CD14-positive monocyte (primary cell): ENCODE data around the gene BTBD19. TPM values are rescaled to one million over a fixed set of nuclear protein-coding genes. Genes with fewer than 3 reads are reported as not detected.

Experiments
- DNase-seq, 3 donors: peaks; one replicate each; pipeline ENCODE4 v3.0.0-alpha.2; 2011 to 2022
- H2AFZ ChIP-seq: 2 replicates; pipeline ENCODE4 v1.6.0; 2012; ENCODE audit warnings: mild to moderate bottlenecking, low read depth, low read length, inconsistent platforms; ENCODE audit not compliant: insufficient read depth, poor library complexity, severe bottlenecking
- H3K27ac ChIP-seq, 2 donors: 1 replicate in 1 of 2; 2 replicates in 1 of 2; pipeline ENCODE4 v1.5.1; 2012 to 2013; ENCODE audit warnings: low read length in 2 of 2, control low read depth in 1 of 2, inconsistent platforms in 1 of 2, low read depth in 1 of 2, mild to moderate bottlenecking in 1 of 2
- H3K27me3 ChIP-seq, 2 donors: one replicate each; pipeline versions ENCODE4 v1.6.0 to v1.6.1; 2011 to 2013; ENCODE audit warnings: low read length in 2 of 2; ENCODE audit not compliant: control insufficient read depth in 2 of 2, insufficient read depth in 2 of 2
- H3K36me3 ChIP-seq, 2 donors: replicated peaks in 1 of 2; 1 replicate in 1 of 2; 2 replicates in 1 of 2; pipeline versions ENCODE4 v1.5.1 to v1.6.1; 2012 to 2013; ENCODE audit warnings: low read length in 2 of 2, control low read depth in 1 of 2, inconsistent platforms in 1 of 2, mild to moderate bottlenecking in 1 of 2; ENCODE audit not compliant: insufficient read depth in 2 of 2, control insufficient read depth in 1 of 2
- H3K4me1 ChIP-seq, 2 donors: 1 replicate in 1 of 2; 2 replicates in 1 of 2; pipeline versions ENCODE4 v1.5.1 to v1.6.1; 2012 to 2013; ENCODE audit warnings: low read length in 2 of 2, control low read depth in 1 of 2, inconsistent platforms in 1 of 2, mild to moderate bottlenecking in 1 of 2, moderate library complexity in 1 of 2; ENCODE audit not compliant: insufficient read depth in 2 of 2, control insufficient read depth in 1 of 2
- H3K4me2 ChIP-seq: replicated peaks from 2 replicates; pipeline ENCODE3; 2012; ENCODE audit warnings: low read length, moderate library complexity, mild to moderate bottlenecking; ENCODE audit not compliant: poor library complexity, severe bottlenecking; ENCODE audit errors: extremely low read depth
- H3K4me3 ChIP-seq, 3 experiments: fragments of 200-600 bp in 1 of 3; sonication (generic) in 1 of 3; replicated peaks in 1 of 3; 1 replicate in 2 of 3; 2 replicates in 1 of 3; pipeline ENCODE4 v1.5.1; 2011 to 2013; ENCODE audit warnings: low read length in 3 of 3, mild to moderate bottlenecking in 3 of 3, control low read depth in 2 of 3, low read depth in 2 of 3, inconsistent platforms in 1 of 3, moderate library complexity in 1 of 3
- H3K79me2 ChIP-seq: 2 replicates; pipeline ENCODE4 v1.6.0; 2012; ENCODE audit warnings: mild to moderate bottlenecking, control low read depth, inconsistent platforms, low read length, moderate library complexity; ENCODE audit not compliant: insufficient read depth
- H3K9ac ChIP-seq: 2 replicates; pipeline ENCODE4 v1.6.0; 2017; ENCODE audit warnings: low read length, mild to moderate bottlenecking; ENCODE audit not compliant: insufficient read depth, poor library complexity, severe bottlenecking
- H3K9me3 ChIP-seq, 2 donors: replicated peaks in 1 of 2; 1 replicate in 1 of 2; 2 replicates in 1 of 2; pipeline versions ENCODE4 v1.5.1 to v1.6.1; 2012 to 2013; ENCODE audit warnings: low read length in 2 of 2, control low read depth in 1 of 2; ENCODE audit not compliant: control insufficient read depth in 1 of 2, insufficient read depth in 1 of 2
- H4K20me1 ChIP-seq: 2 replicates; pipeline ENCODE4 v1.6.0; 2012; ENCODE audit warnings: mild to moderate bottlenecking, low read length, control low read depth, moderate library complexity; ENCODE audit not compliant: insufficient read depth
- H3K27ac Mint-ChIP-seq, 7 donors: one replicate each; pipeline ENCODE4 v1.8.0; 2020; ENCODE audit warnings: mild to moderate bottlenecking in 7 of 7, mixed read lengths in 7 of 7, moderate library complexity in 6 of 7, inconsistent platforms in 2 of 7
- H3K27me3 Mint-ChIP-seq, 3 donors: one replicate each; pipeline ENCODE4 v1.8.0; 2021 to 2022; ENCODE audit warnings: low read depth in 3 of 3, mild to moderate bottlenecking in 3 of 3, mixed read lengths in 3 of 3, moderate library complexity in 3 of 3, inconsistent platforms in 1 of 3
- H3K36me3 Mint-ChIP-seq, 2 donors: one replicate each; pipeline ENCODE4 v1.8.0; 2020; ENCODE audit warnings: mixed read lengths in 2 of 2, inconsistent platforms in 1 of 2, mild to moderate bottlenecking in 1 of 2
- H3K4me1 Mint-ChIP-seq: one replicate; pipeline ENCODE4 v1.8.0; 2020; ENCODE audit warnings: mild to moderate bottlenecking, mixed read lengths
- H3K4me3 Mint-ChIP-seq, 2 donors: one replicate each; pipeline ENCODE4 v1.8.0; 2020; ENCODE audit warnings: mild to moderate bottlenecking in 2 of 2, mixed read lengths in 2 of 2, moderate library complexity in 1 of 2
- H3K9me3 Mint-ChIP-seq, 7 donors: one replicate each; pipeline ENCODE4 v1.8.0; 2020 to 2022; ENCODE audit warnings: mixed read lengths in 7 of 7, mild to moderate bottlenecking in 6 of 7, moderate library complexity in 6 of 7, inconsistent platforms in 2 of 7
- WGBS: methylation state at CpG from one replicate; pipeline ENCODE4 v1.1.5; 2013; ENCODE audit warnings: missing lambda C conversion rate; ENCODE audit not compliant: insufficient coverage; 5-methylcytosine and 5-hydroxymethylcytosine counted together
- intact Hi-C, 2 donors: fragments of 100-400 bp; cut with micrococcal nuclease; formaldehyde crosslinking; loops; one replicate each; pipeline versions ENCODE4 v1.15.0 to v1.15.1; 2023
- polyA minus RNA-seq: library from RNA; depleted of rRNA, polyadenylated mRNA; stranded (reverse); fragments of >200 nt; gene quantifications from 2 replicates; pipeline ENCODE4 v1.2.3, GENCODE V29; 2012
- polyA plus RNA-seq, 3 donors: library from polyadenylated mRNA; depleted of rRNA in 1 of 3; unstranded in 2 of 3; stranded (reverse) in 1 of 3; fragments of 300-500 nt in 2 of 3; fragments of >200 nt in 1 of 3; fragmentation: Illumina TruSeq in 2 of 3; gene quantifications; 1 replicate in 2 of 3; 2 replicates in 1 of 3; pipeline ENCODE4 v1.2.3, GENCODE V29; 2012 to 2021
- total RNA-seq, 12 experiments: library from RNA in 1 of 12; stranded (reverse) in 1 of 12; fragments of 120-200 nt in 1 of 12; gene quantifications; one replicate each; pipeline ENCODE4 v1.2.4 and lab custom pipeline; 2013 to 2026; ENCODE audit warnings: mixed read lengths in 6 of 12, inconsistent platforms in 1 of 12
- TF ChIP-seq, protein P1 (sequence below): fragments of 200-600 bp; IDR thresholded peaks from one replicate; pipeline ENCODE4 v1.8.0; 2022; ENCODE audit warnings: antibody characterized with exemption, mild to moderate bottlenecking

Gene BTBD19, protein sequence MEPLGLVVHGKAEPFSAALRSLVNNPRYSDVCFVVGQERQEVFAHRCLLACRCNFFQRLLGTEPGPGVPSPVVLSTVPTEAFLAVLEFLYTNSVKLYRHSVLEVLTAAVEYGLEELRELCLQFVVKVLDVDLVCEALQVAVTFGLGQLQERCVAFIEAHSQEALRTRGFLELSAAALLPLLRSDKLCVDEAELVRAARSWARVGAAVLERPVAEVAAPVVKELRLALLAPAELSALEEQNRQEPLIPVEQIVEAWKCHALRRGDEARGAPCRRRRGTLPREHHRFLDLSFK
- 2.9 TPM for total RNA-seq (2013)
- 1 to 10 TPM in 1 of 3 donors, under 1 TPM in 2; 0.10 to 6.3 (median 0.73) TPM for polyA plus RNA-seq
- 9.0 and 13.1 TPM in 2 replicates for polyA minus RNA-seq
- total RNA-seq (lab: John Stamatoyannopoulos, UW), result 25.7 to 263 (median 121) reads per million in 11 experiments

DNA sequence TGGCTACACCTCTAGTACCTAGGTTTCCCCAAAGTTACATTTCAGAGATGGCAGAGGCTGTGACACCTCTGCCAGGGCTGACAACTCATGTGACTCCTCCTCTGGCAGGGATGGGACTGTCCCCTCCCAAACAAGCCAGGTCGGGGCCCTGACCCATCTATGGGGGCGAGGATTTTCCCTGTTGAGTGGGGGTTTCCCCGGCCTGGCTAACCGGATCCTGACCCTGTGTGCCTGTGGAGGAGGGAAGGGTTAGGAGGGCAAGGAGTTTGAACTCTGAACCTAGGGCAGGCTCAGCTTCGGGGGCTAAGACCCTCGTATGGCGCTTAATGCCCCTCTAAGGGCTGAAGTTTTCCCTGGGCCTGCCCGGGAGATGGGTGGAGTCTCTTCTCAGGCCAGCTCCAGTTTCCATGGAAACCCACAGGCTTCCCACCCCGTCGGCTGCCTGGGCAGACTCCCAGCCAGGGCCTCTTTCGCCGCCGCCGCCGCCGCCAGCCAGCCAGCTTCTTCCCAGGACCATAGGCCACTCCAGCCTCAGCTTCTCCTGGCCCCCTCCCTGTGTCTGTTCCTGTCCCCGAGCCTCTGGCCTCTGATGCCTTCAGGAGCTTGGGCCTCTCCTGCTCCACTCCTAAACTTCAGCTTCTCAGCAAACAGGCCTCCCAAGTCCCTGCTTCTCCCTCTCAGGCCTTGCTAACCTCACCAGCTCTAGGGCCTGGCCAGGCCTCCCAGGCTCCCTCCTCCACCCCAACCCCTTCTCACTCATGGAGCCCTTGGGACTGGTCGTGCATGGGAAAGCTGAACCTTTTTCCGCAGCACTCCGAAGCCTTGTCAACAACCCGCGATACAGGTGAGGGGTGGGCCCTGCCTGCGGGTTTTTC is at the start of gene BTBD19:
TSS of gene BTBD19 (plus strand) at position 461 of the 875 bp plus-strand sequence. CDS start at position 759, 298 bp downstream.
- Mint-ChIP-seq H3K36me3 (peaks cover 39 to 41% of the 10 kb centered on the region in 2 donors), H3K4me3 (peak within 1 kb of the TSS; percentile 64 to 78), H3K4me1 (peaks cover 74% of the 10 kb centered on the region), H3K9me3 (no peaks in the 10 kb centered on the region), H3K27ac (peak within 1 kb of the TSS; percentile 100), H3K27me3 (peaks cover 0 to 3% (median 2%) of the 10 kb centered on the region in 3 donors)
- peaks cover 23 to 33% of the 10 kb centered on the region in 2 donors for H3K36me3 ChIP-seq
- H3K79me2 ChIP-seq, result no peaks in the 10 kb centered on the region
- H2AFZ ChIP-seq, result no peak within 1 kb of the TSS
- intact Hi-C loops, result no loop called here
- no peaks in the 10 kb centered on the region for H3K27me3 ChIP-seq
- TF ChIP-seq, protein P1, sequence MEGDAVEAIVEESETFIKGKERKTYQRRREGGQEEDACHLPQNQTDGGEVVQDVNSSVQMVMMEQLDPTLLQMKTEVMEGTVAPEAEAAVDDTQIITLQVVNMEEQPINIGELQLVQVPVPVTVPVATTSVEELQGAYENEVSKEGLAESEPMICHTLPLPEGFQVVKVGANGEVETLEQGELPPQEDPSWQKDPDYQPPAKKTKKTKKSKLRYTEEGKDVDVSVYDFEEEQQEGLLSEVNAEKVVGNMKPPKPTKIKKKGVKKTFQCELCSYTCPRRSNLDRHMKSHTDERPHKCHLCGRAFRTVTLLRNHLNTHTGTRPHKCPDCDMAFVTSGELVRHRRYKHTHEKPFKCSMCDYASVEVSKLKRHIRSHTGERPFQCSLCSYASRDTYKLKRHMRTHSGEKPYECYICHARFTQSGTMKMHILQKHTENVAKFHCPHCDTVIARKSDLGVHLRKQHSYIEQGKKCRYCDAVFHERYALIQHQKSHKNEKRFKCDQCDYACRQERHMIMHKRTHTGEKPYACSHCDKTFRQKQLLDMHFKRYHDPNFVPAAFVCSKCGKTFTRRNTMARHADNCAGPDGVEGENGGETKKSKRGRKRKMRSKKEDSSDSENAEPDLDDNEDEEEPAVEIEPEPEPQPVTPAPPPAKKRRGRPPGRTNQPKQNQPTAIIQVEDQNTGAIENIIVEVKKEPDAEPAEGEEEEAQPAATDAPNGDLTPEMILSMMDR, result no peak
- no peaks in the 10 kb centered on the region for H3K9me3 ChIP-seq
- WGBS, result 17% methylated on average over 15 of the region's 23 CpGs
- H3K4me1 ChIP-seq, result peaks cover 70 to 78% of the 10 kb centered on the region in 2 donors
- peak in 1 of 3 donors; percentile 40 for DNase-seq
- H3K4me2 ChIP-seq, result peak within 1 kb of the TSS; percentile 25
- peak within 1 kb of the TSS in 1 of 3 experiments; percentile 34 for H3K4me3 ChIP-seq
- peak within 1 kb of the TSS; percentile 99 to 100 for H3K27ac ChIP-seq
- H4K20me1 ChIP-seq, result peaks cover 8% of the 10 kb centered on the region
- H3K9ac ChIP-seq, result peak within 1 kb of the TSS; percentile 83

DNA sequence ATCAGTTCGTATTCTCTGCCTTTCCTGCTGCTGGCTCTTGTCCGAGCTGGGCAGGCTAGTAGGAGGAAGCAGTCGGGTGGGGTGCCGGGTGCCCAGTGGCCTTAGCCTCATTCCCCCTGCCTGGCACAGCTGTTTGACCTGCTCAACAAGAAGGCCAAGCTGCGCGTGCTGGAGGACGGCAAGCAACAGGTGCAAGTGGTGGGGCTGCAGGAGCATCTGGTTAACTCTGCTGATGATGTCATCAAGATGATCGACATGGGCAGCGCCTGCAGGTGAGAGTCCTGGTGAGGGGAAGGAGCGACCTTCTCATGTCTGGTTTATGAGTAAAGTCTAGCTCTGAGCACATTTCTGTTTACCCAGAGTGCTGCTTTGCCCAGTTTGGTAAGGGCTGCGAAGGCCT is 49.2 kb upstream of the BTBD19 start:
- Histone ChIP-seq H3K27ac (no peak overlapping the region), H3K4me1 (no peaks in the 10 kb centered on the region), H3K27me3 (no peaks in the 10 kb centered on the region), H2AFZ (no peak overlapping the region), H4K20me1 (no peaks in the 10 kb centered on the region), H3K9ac (no peak overlapping the region), H3K9me3 (no peaks in the 10 kb centered on the region), H3K4me2 (no peak overlapping the region), H3K79me2 (no peaks in the 10 kb centered on the region), H3K4me3 (no peak overlapping the region), H3K36me3 (peaks cover 80 to 97% of the 10 kb centered on the region in 2 donors)
- no peaks in the 10 kb centered on the region for H3K9me3 Mint-ChIP-seq
- H3K4me1 Mint-ChIP-seq, result no peaks in the 10 kb centered on the region
- peaks cover 0 to 1% (median 0%) of the 10 kb centered on the region in 3 donors for H3K27me3 Mint-ChIP-seq
- 97% methylated on average over 11 of the region's 11 CpGs for WGBS
- H3K36me3 Mint-ChIP-seq, result peaks cover 73 to 95% of the 10 kb centered on the region in 2 donors
- TF ChIP-seq, protein P1, result no peak
- DNase-seq, result no peak
- peak overlapping the region in 2 of 7 donors; percentile 26 to 50 for H3K27ac Mint-ChIP-seq
- intact Hi-C loops, result no loop called here
- H3K4me3 Mint-ChIP-seq, result no peak overlapping the region
